ENCODE measurements around the gene PDGFC. TPM values are rescaled to one million over a fixed set of nuclear protein-coding genes. Genes with fewer than 3 reads are reported as not detected.
A peak's percentile ranks its signal among the peaks of the same experiment; 100 is the strongest.

PDGFC gene
- total and polyA plus RNA-seq, 2 of the 13 experiments (the other 11 are each of a cell fraction or from before 2014, with no cell fraction given): 4.6 to 9.1 TPM

DNA sequence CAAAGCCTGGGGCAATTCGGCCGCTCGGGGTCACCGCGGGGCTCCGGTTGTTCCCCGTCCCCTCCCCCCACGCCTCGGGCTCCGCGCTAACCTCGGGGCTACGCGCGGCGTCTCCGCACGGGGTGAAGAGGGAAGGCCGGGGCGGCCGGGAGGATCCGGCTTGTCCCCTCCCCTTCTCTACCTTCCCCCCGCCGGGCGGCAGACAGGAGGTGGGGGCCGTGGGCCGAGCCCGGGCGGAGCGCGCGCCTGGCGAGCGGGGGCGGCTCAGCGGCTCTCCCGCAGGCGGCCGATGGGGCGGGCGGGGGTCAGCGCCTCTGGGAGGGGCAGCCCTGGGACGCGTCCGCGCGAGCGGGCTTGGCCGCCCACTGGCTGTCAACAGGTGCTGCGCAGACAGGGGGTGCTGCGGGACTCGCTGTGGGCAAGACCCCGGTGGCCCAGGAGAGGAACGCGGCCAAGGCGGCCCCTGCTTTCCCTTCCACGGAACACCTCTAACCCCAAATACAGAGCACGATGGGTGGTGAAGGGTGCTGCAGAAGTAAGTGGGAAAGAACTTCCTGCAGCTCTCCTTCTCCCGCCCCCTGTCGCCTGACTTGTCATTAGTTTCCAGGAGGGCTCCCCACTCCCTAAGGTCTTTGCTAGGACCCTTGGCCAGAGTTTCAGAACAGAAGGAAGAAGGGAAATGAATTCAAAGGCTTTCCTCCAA, at the start of gene PDGFC (continued):
- TF ChIP-seq, protein P1, sequence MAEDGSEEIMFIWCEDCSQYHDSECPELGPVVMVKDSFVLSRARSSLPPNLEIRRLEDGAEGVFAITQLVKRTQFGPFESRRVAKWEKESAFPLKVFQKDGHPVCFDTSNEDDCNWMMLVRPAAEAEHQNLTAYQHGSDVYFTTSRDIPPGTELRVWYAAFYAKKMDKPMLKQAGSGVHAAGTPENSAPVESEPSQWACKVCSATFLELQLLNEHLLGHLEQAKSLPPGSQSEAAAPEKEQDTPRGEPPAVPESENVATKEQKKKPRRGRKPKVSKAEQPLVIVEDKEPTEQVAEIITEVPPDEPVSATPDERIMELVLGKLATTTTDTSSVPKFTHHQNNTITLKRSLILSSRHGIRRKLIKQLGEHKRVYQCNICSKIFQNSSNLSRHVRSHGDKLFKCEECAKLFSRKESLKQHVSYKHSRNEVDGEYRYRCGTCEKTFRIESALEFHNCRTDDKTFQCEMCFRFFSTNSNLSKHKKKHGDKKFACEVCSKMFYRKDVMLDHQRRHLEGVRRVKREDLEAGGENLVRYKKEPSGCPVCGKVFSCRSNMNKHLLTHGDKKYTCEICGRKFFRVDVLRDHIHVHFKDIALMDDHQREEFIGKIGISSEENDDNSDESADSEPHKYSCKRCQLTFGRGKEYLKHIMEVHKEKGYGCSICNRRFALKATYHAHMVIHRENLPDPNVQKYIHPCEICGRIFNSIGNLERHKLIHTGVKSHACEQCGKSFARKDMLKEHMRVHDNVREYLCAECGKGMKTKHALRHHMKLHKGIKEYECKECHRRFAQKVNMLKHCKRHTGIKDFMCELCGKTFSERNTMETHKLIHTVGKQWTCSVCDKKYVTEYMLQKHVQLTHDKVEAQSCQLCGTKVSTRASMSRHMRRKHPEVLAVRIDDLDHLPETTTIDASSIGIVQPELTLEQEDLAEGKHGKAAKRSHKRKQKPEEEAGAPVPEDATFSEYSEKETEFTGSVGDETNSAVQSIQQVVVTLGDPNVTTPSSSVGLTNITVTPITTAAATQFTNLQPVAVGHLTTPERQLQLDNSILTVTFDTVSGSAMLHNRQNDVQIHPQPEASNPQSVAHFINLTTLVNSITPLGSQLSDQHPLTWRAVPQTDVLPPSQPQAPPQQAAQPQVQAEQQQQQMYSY (CRISPR knock-in tag; IDR thresholded peaks at IDR 0.05): 0 out of 2 replicates have a peak, but pooled peaks have one; percentile 47
- TF ChIP-seq, protein P2, sequence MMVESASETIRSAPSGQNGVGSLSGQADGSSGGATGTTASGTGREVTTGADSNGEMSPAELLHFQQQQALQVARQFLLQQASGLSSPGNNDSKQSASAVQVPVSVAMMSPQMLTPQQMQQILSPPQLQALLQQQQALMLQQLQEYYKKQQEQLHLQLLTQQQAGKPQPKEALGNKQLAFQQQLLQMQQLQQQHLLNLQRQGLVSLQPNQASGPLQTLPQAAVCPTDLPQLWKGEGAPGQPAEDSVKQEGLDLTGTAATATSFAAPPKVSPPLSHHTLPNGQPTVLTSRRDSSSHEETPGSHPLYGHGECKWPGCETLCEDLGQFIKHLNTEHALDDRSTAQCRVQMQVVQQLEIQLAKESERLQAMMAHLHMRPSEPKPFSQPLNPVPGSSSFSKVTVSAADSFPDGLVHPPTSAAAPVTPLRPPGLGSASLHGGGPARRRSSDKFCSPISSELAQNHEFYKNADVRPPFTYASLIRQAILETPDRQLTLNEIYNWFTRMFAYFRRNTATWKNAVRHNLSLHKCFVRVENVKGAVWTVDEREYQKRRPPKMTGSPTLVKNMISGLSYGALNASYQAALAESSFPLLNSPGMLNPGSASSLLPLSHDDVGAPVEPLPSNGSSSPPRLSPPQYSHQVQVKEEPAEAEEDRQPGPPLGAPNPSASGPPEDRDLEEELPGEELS (CRISPR knock-in tag; IDR thresholded peaks at IDR 0.05): no peak
- peak; percentile 21; the same call in 1 of the 2 replicates for TF ChIP-seq CCDC6 (CRISPR knock-in tag; IDR thresholded peaks at IDR 0.05)
- TF ChIP-seq TOE1 (CRISPR knock-in tag; IDR thresholded peaks at IDR 0.05): no peak
- TF ChIP-seq ZNF331 (CRISPR knock-in tag; IDR thresholded peaks at IDR 0.05): peak; percentile 30; the same call in 1 of the 2 replicates
- TF ChIP-seq ZNF777 (CRISPR knock-in tag; IDR thresholded peaks at IDR 0.05): peak; percentile 81
- peak; percentile 13; the same call in 1 of the 2 replicates for TF ChIP-seq FOXC1 (CRISPR knock-in tag; IDR thresholded peaks at IDR 0.05; ENCODE audit: borderline replicate concordance)
- no peak for TF ChIP-seq NR3C1 (CRISPR knock-in tag; IDR thresholded peaks at IDR 0.05)
- TF ChIP-seq, protein P3, sequence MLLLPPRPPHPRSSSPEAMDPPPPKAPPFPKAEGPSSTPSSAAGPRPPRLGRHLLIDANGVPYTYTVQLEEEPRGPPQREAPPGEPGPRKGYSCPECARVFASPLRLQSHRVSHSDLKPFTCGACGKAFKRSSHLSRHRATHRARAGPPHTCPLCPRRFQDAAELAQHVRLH (CRISPR knock-in tag; IDR thresholded peaks at IDR 0.05; ENCODE audit: borderline replicate concordance, low read depth): no peak
- 0 out of 2 replicates have a peak, but pooled peaks have one; percentile 28 for TF ChIP-seq ZNF430 (CRISPR knock-in tag; IDR thresholded peaks at IDR 0.05)
- no peak for TF ChIP-seq FLYWCH1 (CRISPR knock-in tag; IDR thresholded peaks at IDR 0.05)
- TF ChIP-seq ZMAT3 (CRISPR knock-in tag; conservative IDR thresholded peaks at IDR 0.05): no peak
- no peak for TF ChIP-seq KDM1A (CRISPR knock-in tag; IDR thresholded peaks at IDR 0.05)
- no peak for TF ChIP-seq MIXL1 (CRISPR knock-in tag; IDR thresholded peaks at IDR 0.05)
- TF ChIP-seq, protein P4, sequence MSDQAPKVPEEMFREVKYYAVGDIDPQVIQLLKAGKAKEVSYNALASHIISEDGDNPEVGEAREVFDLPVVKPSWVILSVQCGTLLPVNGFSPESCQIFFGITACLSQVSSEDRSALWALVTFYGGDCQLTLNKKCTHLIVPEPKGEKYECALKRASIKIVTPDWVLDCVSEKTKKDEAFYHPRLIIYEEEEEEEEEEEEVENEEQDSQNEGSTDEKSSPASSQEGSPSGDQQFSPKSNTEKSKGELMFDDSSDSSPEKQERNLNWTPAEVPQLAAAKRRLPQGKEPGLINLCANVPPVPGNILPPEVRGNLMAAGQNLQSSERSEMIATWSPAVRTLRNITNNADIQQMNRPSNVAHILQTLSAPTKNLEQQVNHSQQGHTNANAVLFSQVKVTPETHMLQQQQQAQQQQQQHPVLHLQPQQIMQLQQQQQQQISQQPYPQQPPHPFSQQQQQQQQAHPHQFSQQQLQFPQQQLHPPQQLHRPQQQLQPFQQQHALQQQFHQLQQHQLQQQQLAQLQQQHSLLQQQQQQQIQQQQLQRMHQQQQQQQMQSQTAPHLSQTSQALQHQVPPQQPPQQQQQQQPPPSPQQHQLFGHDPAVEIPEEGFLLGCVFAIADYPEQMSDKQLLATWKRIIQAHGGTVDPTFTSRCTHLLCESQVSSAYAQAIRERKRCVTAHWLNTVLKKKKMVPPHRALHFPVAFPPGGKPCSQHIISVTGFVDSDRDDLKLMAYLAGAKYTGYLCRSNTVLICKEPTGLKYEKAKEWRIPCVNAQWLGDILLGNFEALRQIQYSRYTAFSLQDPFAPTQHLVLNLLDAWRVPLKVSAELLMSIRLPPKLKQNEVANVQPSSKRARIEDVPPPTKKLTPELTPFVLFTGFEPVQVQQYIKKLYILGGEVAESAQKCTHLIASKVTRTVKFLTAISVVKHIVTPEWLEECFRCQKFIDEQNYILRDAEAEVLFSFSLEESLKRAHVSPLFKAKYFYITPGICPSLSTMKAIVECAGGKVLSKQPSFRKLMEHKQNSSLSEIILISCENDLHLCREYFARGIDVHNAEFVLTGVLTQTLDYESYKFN (CRISPR knock-in tag; conservative IDR thresholded peaks at IDR 0.05): 0 out of 2 replicates have a peak, but pooled peaks have one; percentile 19
- no peak for TF ChIP-seq HOXA5 (CRISPR knock-in tag; IDR thresholded peaks at IDR 0.05)
- TF ChIP-seq SALL2 (CRISPR knock-in tag; IDR thresholded peaks at IDR 0.05): peak; percentile 69; the same call in 1 of the 2 replicates
- TF ChIP-seq MIER3 (CRISPR knock-in tag; IDR thresholded peaks at IDR 0.05; ENCODE audit: borderline replicate concordance): no peak
- no peak for TF ChIP-seq STAT5B (CRISPR knock-in tag; IDR thresholded peaks at IDR 0.05)
- TF ChIP-seq PAF1 (CRISPR knock-in tag; IDR thresholded peaks at IDR 0.05): no peak

Data from HepG2 (cell line).